Activated CD8-positive, alpha-beta memory T cell treated with anti-CD3 and anti-CD28 coated beads, Interleukin-2, amount 10 ng/mL, durations not matched to agents 7 days and 5 days (primary cell): ENCODE data around the gene SLC23A2. TPM values are rescaled to one million over a fixed set of nuclear protein-coding genes. Genes with fewer than 3 reads are reported as not detected.

Source experiments
- ATAC-seq: fragments of 150-1000 bp; cut with Tn5 transposase; one replicate; pipeline ENCODE4 v1.10.0; 2021; ENCODE audit warnings: moderate library complexity
- CTCF ChIA-PET: fragments of 350-600 bp; sonication (Branson Sonifier 250); formaldehyde crosslinking; loops from one replicate; lab custom pipeline; 2021; ENCODE audit warnings: antibody characterized with exemption; lab: Charles Lee
- DNase-seq: peaks from one replicate; pipeline ENCODE4 v3.0.0-alpha.2; 2020
- H3K27ac Mint-ChIP-seq: one replicate; pipeline ENCODE4 v1.8.0; 2021; ENCODE audit warnings: mild to moderate bottlenecking, mixed read lengths
- H3K27me3 Mint-ChIP-seq: one replicate; pipeline ENCODE4 v1.8.0; 2021; ENCODE audit warnings: mixed read lengths
- H3K36me3 Mint-ChIP-seq: one replicate; pipeline ENCODE4 v1.8.0; 2021; ENCODE audit warnings: mild to moderate bottlenecking, mixed read lengths
- H3K4me1 Mint-ChIP-seq: one replicate; pipeline ENCODE4 v1.8.0; 2021; ENCODE audit warnings: mixed read lengths
- H3K4me3 Mint-ChIP-seq: one replicate; pipeline ENCODE4 v1.8.0; 2021; ENCODE audit warnings: mild to moderate bottlenecking, moderate library complexity, mixed read lengths
- H3K9me3 Mint-ChIP-seq: one replicate; pipeline ENCODE4 v1.8.0; 2022; ENCODE audit warnings: low read depth, mixed read lengths
- total RNA-seq, 2 experiments: library from RNA; stranded (reverse); gene quantifications; one replicate each; pipeline ENCODE4 v1.2.3, GENCODE V29; 2021

SLC23A2 gene
- total RNA-seq, 2 experiments from 2014 or later = 16.1 to 16.5 TPM

DNA sequence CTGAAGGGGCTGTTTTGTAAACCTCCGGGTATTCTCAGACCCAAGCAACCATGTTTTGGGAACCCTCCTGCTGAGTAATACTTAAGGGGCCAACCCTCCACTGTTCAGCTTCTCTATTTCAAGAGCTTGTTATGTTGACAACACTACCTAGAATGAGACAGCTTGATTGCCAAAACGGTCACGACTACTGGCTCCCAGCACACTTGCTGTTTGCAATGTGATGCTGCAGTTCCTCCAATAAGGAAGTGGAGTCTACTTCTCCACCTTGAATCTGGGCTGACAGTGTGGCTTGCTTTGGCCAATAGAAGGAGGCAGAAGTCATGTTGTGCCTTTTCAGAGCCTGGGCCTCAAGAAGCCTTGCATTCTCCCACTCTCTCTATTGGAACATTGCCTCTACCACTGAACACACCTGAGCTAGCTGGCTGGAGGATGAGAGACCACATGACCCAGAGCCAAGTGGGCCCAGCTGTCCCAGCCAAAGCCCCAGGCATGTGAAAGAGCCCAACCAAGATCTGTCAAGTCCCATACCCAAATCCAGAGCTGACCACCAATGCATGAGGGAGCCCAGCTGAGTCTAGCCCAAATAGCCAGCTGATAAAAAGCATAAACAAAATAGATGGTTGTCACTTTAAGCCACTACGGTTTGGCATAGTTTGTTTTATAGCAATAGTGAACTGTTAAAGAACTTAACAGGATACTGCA lies 171.6 kb downstream of the SLC23A2 start:
- DNase-seq (no peak), ATAC-seq (no peak)
- peaks cover 3% of the 10 kb centered on the region for H3K27me3 Mint-ChIP-seq

DNA sequence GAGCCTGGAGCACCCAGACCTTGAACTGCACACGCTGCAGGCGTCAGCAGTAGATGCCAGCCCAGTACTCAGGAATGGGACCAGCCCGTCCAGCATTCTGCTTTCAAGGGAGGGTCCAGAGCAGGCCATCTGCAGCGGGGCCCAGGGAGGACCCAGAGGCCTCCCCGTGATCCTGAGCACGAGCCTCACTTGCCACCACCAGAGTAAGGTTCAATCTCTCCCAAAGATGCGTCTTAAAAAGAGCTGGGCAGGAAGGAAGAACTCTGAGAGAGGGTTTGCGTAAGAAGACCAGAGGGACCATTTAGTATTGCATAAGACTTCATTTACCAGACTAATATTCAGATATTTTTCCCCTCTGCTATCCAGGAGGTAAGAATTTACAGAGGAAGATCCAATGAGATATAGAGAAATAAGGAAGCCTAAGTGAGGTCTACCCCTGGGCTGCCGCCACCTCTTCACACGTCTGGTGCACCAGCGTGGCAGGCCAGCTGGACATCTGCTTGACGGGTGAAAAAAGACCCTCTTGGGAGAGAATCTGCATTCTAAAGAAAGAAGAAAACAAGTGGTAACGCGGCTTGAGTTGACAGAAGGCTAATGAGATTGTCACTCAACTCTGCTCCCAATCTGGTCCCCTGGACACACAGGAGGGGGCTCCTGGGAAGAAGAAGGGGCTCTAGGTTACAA lies 172.3 kb downstream of the SLC23A2 start:
- Mint-ChIP-seq H3K27me3 (peaks cover 3% of the 10 kb centered on the region), H3K27ac (no peak overlapping the region)
- CTCF ChIA-PET = no interaction called here

More for the DNA sequence above, 171.6 kb downstream of the SLC23A2 start:
- Mint-ChIP-seq H3K4me3 (no peak overlapping the region), H3K4me1 (no peaks in the 10 kb centered on the region), H3K27ac (no peak overlapping the region), H3K36me3 (no peaks in the 10 kb centered on the region), H3K9me3 (peaks cover 3% of the 10 kb centered on the region)
- CTCF ChIA-PET = no interaction called here

DNA sequence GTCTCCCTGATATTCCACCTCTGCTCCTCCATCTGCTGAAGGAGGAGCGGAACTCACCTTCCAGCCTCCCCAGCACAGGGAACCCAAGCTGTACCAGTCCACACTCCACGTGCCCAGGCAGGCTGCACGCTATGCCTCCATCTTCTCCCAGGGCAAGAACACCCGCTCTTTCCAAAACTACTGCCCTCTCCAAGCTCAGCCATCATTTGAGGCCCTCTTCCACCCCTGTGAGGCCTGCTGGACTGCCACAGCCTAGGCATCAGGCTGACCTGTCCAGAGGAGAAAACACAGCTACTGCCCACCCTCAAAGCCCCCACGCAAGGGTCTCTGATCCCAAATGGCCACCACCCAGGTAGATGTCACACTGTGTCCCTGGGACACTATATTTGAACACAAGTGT lies 179.7 kb downstream of the SLC23A2 start:
- no peak for ATAC-seq
- Mint-ChIP-seq H3K9me3 (no peaks in the 10 kb centered on the region), H3K4me1 (peaks cover 32% of the 10 kb centered on the region), H3K4me3 (peak overlapping the region; percentile 81), H3K27ac (peak overlapping the region; percentile 15), H3K36me3 (peaks cover 39% of the 10 kb centered on the region), H3K27me3 (no peaks in the 10 kb centered on the region)
- DNase-seq = no peak
- CTCF ChIA-PET = no interaction called here

More for the DNA sequence above, 172.3 kb downstream of the SLC23A2 start:
- Mint-ChIP-seq H3K36me3 (no peaks in the 10 kb centered on the region), H3K9me3 (peaks cover 3% of the 10 kb centered on the region), H3K4me3 (no peak overlapping the region), H3K4me1 (no peaks in the 10 kb centered on the region)
- no peak for DNase-seq
- ATAC-seq = no peak

DNA sequence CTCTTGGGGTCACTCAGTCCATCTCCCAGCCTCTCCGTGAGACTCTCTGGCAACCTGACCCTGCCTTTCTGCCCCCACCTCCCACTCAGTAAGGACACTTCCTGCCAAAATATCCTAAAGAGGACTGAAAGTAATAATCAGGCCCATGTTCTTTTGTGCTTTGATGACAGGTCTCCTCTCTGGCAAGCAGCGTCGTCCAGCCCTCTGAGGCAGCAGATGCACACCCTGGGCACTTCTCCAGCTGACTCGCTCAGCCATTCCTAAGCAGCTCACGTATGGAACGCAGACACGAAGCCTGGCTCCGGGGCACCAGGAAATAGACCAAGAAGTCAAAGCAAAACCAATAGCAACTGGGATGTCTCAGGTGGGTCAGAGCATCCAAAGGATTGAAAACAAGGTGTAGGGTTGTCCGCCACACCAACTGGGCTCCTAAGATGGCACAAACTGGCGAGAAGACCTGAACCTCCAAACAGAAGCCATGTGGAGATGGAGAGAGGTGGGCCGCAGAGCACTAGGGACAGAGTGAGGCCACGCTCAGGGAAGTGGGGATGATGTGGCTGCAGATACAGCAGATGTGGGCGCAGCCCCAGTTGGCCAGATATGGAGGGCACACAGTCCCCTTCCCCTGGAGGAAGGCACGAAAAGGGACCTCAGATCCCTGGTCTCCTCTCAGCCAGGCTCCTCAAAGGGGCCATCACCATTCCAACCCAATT lies 180.3 kb downstream of the SLC23A2 start:
- Mint-ChIP-seq H3K4me1 (peaks cover 34% of the 10 kb centered on the region), H3K4me3 (no peak overlapping the region)

DNA sequence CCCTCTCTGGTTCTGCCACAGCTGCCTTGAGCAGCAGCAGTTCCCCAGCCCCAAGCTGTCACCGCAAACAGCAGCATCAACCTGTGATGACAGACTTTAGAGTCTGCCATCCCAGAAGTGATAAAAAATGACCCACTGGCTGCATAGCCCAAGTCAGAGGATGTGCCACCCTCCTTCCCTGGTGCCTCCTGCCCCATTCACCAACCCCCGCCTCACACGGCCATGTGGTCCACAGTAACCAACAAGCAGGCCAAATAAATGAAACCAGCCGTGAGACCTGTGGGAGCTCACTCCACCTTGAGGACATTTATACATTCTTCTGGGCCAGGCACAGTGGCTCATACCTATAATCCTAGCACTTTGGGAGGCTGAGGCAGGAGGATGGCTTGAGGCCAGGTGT lies 181.4 kb downstream of the SLC23A2 start:
- H3K4me1 Mint-ChIP-seq = peaks cover 43% of the 10 kb centered on the region
- no peaks in the 10 kb centered on the region for H3K9me3 Mint-ChIP-seq
- H3K27ac Mint-ChIP-seq = no peak overlapping the region
- no peaks in the 10 kb centered on the region for H3K27me3 Mint-ChIP-seq
- ATAC-seq (no peak), DNase-seq (no peak)
- H3K4me3 Mint-ChIP-seq = no peak overlapping the region
- CTCF ChIA-PET = no interaction called here
- H3K36me3 Mint-ChIP-seq = peaks cover 50% of the 10 kb centered on the region

More for the DNA sequence above, 180.3 kb downstream of the SLC23A2 start:
- no peak for ATAC-seq
- peaks cover 42% of the 10 kb centered on the region for H3K36me3 Mint-ChIP-seq
- no peaks in the 10 kb centered on the region for H3K27me3 Mint-ChIP-seq
- no peak overlapping the region for H3K27ac Mint-ChIP-seq
- H3K9me3 Mint-ChIP-seq = no peaks in the 10 kb centered on the region
- CTCF ChIA-PET = no interaction called here
- DNase-seq = no peak

DNA sequence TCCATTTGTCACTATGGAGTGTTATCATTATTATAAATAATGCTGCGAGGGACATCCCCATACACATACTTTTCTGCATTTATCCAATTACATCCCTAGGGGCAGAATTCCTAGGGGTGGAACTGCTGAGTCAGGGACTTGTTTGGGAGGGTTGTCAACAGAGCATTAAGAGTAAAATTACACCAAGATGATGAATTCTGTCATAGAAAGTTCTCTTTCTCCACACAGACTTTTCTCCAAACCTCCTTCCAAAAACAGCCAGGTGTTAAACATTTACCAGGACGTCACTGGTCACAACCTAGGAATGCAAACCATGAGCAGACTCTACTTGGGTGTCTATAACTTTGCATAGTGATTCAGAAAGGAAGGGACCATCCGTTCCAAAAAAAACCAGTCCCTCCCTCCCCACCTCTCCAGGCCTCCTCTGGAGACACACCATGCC lies 184.1 kb downstream of the SLC23A2 start:
- H3K4me1 Mint-ChIP-seq = peaks cover 68% of the 10 kb centered on the region
- peaks cover 57% of the 10 kb centered on the region for H3K36me3 Mint-ChIP-seq
- no peak overlapping the region for H3K4me3 Mint-ChIP-seq
- no peak for ATAC-seq
- no peak overlapping the region for H3K27ac Mint-ChIP-seq
- DNase-seq = no peak
- no peaks in the 10 kb centered on the region for H3K9me3 Mint-ChIP-seq
- CTCF ChIA-PET = interaction anchor here (2.1 kb wide), 1 partner anchor 284 kb away, joined by 6 read pairs; no protein-coding TSS in a partner anchor
- no peaks in the 10 kb centered on the region for H3K27me3 Mint-ChIP-seq

DNA sequence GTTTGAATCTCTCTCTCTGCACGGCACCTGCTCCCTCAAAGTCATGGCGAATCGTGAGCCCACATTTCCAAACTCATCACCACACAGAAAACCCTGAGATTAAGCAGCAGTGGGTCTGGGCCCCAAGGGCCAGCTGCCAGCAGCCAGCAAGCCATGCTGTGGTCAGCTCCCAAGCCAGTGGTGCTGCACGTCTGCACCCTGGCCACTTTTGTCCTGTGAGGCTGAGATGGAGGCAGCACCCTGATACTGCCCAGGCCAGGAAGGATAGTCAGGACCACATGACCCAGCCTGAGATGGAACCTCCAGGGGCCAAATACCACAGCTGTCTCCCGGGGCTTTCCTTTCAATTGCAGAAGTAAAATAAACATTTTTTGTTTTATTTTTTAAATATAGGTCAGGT lies 185.7 kb downstream of the SLC23A2 start:
- Mint-ChIP-seq H3K36me3 (peaks cover 42% of the 10 kb centered on the region), H3K27ac (peak overlapping the region; percentile 99), H3K4me3 (peak overlapping the region; percentile 89), H3K27me3 (no peaks in the 10 kb centered on the region), H3K4me1 (peaks cover 67% of the 10 kb centered on the region), H3K9me3 (no peaks in the 10 kb centered on the region)
- no peak for DNase-seq
- CTCF ChIA-PET = interaction anchor here (0.9 to 2.2 kb wide), 3 partner anchors 19 to 285 kb away, joined by 3 to 8 read pairs (median 6); no protein-coding TSS in a partner anchor
- ATAC-seq = no peak

DNA sequence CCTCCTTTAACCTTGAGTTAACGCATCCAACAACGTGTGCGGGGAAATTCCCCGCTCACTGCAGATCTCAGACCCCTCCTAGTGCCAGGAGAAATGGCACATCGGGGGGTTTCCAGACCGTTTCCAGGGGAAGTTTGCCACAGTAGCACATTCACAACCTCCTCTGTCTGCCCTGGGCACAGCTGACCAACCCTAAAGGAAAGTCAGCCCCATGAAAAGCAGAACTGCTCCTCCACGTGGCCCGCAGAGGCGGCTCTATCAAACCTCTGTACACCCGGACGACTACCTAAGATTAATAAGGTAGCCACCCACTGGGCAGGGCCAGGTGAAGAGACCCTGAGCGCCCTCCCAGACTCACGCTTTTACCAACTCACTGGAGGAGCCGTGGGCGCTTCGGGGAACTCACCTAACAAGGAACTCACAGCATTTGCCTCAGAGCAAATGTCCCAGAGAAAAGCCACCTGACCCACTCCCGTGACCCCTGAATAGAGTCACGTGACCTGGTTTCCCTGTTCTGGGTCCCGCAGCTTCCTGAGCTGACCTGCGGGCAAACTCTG lies 186.5 kb downstream of the SLC23A2 start:
- Mint-ChIP-seq H3K4me3 (peak overlapping the region; percentile 89), H3K36me3 (peaks cover 40% of the 10 kb centered on the region), H3K27me3 (no peaks in the 10 kb centered on the region), H3K27ac (peak overlapping the region; percentile 99), H3K4me1 (peaks cover 72% of the 10 kb centered on the region), H3K9me3 (no peaks in the 10 kb centered on the region)
- peak; percentile 47 for ATAC-seq
- CTCF ChIA-PET = interaction anchor here (0.9 to 2.2 kb wide), 13 partner anchors 11 to 312 kb away, joined by 3 to 8 read pairs (median 4); partner anchors contain the start of gene CDS2
- peak; percentile 79 for DNase-seq

DNA sequence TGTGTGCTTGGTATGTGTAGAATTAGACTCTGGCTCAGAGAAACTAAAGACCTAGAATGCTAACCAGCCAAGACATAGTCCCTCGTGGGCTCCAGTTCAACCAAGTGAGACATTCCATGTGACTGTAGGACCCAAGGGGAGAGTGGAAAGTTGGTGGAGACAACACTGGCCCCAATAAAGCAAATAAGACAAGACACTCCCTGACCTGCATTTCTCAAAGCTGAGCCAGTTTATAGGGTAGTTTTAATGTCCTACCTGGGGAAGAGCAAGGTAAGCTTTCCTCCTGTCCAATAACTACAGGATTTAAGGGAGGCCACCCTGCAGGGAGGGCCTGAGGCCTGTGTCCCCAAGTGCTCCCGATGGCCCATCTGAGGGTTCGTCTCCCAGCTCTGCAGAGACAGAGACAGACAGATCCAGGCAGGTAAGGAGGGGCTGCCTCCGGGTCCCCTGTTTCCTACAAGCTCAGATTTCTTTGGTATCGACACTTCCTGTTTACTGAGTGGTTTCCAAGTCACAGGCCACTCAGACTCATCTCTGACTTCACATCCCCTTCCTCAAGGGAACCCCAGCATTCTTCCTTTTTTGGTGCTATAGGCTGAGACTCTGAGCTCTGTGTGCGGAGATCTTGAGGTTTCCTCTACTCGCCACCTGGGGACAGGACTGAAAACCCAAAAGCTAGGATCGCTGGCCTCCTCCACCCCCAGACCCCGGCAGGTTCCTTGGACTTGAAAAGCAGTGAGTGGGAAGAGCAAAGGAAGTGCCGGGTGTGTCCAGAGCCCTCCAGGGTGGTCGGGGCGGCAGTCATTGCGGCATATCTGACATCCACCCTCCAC lies 187.2 kb downstream of the SLC23A2 start:
- Mint-ChIP-seq H3K4me1 (peaks cover 73% of the 10 kb centered on the region), H3K27ac (peak overlapping the region; percentile 99), H3K36me3 (peaks cover 36% of the 10 kb centered on the region), H3K4me3 (peak overlapping the region; percentile 89), H3K9me3 (no peaks in the 10 kb centered on the region), H3K27me3 (no peaks in the 10 kb centered on the region)
- ATAC-seq = peak; percentile 75
- DNase-seq = peak; percentile 86
- CTCF ChIA-PET = interaction anchor here (0.9 to 1.5 kb wide), 11 partner anchors 11 to 313 kb away, joined by 3 to 6 read pairs (median 4); partner anchors contain the start of gene CDS2

DNA sequence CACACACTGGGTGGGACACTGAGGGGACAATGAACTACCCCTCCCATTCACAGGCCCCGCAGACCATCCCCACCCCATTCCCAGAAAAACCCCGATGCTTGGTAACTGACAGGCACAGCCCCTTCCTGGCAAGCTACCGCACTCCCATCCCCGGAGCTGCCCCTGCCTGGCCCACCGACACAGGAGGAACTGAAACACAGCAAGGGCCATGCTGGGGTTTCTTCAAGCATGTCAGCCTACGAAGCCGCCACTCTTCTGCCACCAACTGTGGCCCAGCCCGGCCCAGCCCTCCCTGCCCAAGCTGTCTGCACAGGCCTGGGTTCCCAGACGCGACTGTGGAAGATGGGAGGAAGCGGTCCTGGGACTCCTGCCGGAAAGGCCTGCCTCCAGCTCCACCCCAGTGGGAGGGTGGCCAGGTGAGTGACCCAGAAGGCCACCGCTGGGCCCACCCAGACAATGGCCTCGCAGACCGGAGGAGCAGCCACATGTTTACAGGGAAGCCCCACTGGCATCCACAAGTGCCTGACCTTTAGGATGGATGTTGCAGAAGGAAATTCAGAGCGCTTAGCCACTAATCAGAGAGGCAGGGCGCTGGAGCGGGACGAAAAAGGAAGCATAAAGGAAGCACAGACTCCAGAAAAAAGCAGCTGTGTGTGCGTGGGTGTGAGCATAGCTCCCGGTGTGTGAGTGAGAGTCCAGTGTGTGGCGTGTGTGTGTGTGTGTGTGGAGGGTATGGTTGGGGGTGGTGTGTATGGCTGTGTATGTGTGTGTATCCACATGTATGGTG lies 188.0 kb downstream of the SLC23A2 start:
- ATAC-seq = no peak
- Mint-ChIP-seq H3K36me3 (peaks cover 32% of the 10 kb centered on the region), H3K4me1 (peaks cover 75% of the 10 kb centered on the region), H3K4me3 (peak overlapping the region; percentile 89), H3K27ac (peak overlapping the region; percentile 99), H3K27me3 (no peaks in the 10 kb centered on the region), H3K9me3 (no peaks in the 10 kb centered on the region)
- DNase-seq = peak; percentile 55
- CTCF ChIA-PET = interaction anchor here (1.0 to 1.5 kb wide), 8 partner anchors 16 to 314 kb away, joined by 3 to 6 read pairs (median 4); partner anchors contain the start of gene CDS2

DNA sequence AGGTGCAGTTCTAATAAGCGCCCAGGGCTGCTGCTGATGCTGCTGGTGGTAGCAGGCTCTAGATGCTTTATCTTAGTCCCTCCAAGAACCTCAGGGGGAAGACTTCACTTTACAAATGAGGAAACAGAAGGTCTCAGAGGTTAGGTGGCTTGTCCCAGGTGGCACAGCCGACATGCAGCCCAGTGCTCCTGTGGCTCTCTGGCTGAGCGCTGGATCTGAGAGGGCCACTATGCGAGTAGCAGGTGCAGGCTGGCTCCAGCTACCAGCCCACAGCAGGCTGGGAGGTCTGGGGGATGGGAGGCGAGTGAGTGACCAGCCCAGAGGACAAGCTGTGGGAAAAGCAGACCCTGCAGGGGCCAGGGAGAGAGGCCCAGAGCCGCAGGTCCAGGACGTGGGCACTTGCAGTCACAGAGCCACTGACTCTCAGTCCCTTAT lies 188.7 kb downstream of the SLC23A2 start:
- Mint-ChIP-seq H3K9me3 (no peaks in the 10 kb centered on the region), H3K4me1 (peaks cover 77% of the 10 kb centered on the region), H3K27me3 (no peaks in the 10 kb centered on the region), H3K27ac (peak overlapping the region; percentile 99), H3K4me3 (peak overlapping the region; percentile 89), H3K36me3 (peaks cover 31% of the 10 kb centered on the region)
- CTCF ChIA-PET = interaction anchor here (1.0 to 1.5 kb wide), 2 partner anchors 15 to 18 kb away, joined by 3 to 4 read pairs; no protein-coding TSS in a partner anchor
- ATAC-seq (no peak), DNase-seq (peak; percentile 48)
